Cardiac atrium fibroblast (primary cell): Measurements from ENCODE around the gene SYMPK. TPM values are rescaled to one million over a fixed set of nuclear protein-coding genes. Genes with fewer than 3 reads are reported as not detected.

Experiments
- total RNA-seq: library from RNA; depleted of rRNA; stranded (reverse); fragments of >200 nt; gene quantifications from 2 replicates; pipeline ENCODE4 v1.2.3, GENCODE V29; 2015

The SYMPK gene
- 30.7 and 33.9 TPM in 2 replicates for total RNA-seq

DNA sequence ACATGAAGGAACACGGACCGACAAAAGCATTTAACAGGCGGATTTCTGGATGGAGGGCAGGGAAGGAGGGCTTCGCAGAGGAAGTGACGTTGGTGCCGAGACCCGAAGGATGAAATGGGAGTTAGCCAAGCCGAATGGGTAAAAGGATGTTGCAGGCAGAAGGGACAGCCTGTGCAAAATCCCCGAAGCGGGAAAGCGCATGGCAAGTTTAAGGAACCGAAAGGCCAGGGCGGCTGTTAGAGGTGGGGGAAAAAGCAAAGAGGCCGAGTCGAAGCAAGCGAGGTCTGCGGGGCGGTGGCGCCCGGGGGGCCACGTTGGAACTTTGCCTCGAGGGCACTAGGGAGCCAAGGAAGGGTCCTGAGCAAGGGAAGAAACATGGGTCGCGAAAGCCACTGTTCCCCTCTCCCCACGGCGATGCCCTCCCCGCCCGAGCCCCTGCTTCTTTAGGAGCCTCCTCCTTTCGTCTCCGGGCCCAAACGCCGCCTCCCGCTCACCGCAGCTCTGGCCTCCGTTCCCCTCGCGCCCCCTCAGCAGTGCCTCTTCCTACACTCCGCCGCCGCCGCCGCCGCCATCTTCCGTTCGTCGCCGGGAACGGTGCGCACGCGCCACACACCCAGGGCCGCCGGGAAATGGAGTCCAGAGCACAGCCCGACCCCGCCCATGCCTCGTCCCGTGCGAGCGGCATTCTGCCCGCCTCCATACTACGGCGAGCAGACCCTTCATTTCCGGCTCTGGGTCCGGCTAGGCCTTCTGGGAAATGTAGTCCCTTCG, at the start of gene SYMPK:
Gene SYMPK, minus strand, starts transcription at position 584 of the 771 bp plus-strand sequence. CDS start 8,652 bp downstream, outside the sequence.

DNA sequence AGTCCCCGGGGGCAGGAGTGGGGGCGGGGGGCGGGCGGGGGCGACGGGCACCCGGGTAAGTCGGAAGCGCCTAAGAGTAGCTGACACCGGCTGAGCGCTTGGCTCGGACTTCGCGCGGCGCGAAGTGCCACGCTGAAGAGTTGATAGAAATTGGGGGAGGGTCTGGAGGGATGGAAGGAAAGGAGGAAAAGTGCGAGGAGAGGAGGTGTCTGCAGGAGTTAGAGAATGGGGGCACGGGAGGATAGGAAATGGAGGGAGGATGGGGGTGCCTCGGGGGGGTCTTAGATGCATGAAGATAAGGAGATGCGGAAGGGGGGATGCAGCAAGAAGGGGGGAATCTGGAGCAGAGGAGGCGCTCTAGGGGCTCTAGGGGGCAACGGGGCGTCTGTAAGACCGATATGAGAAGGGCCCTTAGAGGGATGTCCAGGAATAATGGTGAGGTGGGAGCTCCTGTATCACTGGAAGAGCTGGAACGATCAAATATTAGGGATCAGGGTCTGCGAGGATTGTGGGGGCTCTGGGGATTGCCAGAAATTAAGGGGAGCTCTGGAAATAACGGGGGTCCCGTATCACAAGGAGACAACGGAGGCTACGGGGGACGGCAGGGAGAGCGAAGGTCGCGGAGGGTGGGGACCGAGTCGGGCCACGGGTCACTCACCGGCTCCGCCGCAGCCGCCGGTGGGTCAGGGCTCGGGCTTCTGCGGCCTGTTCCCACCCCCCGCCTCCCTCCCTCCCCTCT, 39.1 kb upstream of the SYMPK start, which contains the start of gene MYPOP:
Gene MYPOP, minus strand, starts transcription at position 702 of the 739 bp plus-strand sequence. CDS start 840 bp downstream, outside the sequence.

DNA sequence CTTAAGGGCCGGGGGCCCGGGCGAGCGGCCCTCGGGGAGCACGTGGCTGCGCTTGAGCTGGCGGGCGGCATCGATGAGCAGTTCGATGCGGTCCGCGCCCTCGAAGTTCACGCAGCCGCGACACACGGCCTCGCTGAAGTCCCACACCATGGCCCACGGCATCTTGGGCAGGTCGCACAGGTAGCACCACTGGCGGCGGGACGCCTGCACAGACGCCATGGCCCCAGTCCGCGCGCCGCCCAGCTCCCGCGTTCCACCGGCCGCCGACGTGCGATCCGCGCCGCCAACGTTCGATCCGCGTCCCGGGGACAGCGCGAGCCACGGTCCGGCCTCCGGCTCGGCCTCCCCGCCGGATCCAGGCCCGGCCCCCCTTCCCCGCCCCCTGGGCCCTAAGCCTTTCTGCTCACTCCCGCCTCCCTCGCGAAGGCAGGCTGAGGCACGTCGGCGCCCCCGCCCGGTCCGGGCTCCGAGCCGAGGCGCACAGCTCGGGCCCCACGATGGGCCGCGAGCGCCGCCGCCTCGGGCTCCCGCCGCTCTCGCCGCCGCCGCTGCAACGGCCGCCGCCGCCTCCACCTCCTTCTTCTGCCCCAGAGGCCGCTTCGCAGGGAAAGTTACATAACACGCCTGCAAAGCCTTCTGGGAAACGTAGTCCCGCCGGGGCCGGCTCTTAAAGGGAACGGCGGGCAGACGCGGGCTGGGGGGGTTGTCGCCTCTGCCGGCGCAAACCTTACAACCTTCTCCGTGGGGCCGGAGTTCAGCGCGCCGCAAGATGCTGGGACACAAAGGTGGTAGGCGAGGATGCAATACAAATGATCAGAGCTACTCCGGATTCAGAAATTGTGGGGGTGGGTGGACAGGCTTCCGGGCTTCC, 22.8 kb upstream of the SYMPK start, which contains the start of gene IRF2BP1:
Gene IRF2BP1, minus strand, starts transcription at position 586 of the 871 bp plus-strand sequence. Its CDS starts 367 bp downstream, at position 219.

DNA sequence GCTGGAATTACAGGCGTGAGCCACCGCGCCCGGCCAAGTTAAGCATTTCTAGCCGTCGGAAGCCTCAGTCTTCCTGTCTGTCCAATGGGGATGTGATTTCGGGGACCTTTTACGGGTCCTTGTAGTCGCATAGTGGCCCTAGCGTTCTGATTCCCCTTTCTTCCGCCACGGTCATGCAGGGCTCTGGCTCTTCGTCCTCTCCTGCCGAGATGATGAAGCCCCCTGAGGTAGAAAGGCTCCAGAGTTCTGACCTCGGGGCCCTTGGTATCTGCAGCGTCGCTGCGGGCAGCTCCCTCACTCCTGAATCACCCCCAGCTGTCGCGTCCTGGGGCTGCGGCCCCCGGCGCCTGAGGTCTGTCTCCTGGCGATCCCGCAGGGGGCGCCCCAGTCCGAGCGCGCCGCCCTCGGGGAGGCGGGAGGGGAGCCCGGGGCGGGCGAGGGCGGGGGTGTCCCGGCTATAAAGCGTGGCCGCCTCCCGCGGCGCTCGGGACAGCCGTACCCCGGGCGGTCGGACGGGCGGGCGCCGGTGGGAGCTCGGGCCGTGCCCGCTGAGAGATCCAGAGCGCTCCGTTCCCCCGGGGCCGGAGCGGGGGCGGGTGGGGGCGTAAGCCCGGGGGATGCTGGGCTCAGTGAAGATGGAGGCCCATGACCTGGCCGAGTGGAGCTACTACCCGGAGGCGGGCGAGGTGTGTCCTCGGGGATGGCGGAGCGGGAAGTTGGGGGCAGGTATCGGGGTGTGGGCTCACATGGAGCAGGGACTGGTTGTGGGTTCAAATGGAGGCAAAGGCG, 1.1 kb upstream of the SYMPK start, which contains the start of gene FOXA3:
Gene FOXA3, plus strand, starts transcription at position 487 of the 789 bp plus-strand sequence. Its CDS starts 131 bp downstream, at position 618.

DNA sequence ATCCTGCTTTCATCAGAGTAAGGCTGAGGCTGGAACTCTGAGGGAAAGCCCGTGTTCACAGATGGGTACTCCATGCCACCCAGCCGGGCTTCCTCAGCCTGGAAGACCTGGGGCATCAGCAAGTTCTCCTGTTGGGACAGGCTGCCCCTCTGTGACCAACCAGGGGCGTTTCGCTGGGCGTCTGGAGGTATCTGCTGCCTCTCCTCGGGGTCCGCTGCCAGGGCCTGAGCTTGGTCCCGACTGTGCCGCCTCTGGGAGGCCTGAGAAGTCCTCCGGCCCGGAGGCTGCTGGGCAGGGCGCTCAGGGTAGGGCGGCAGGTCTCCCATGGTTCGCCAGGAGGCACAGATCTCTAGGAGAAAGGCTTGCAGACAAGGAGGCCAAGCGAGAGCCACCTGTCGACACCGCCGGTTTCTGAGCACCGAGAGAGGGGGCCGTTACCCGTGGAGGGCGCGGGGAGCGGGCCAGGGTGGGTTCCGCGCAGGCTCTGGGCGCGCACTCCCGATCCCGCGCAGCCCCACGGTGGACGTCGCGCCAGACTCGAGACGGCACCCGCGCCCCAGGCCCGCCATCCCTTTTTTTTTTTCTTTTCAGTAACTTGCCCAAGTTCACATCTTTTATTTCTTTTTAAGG, 48.0 kb downstream of the SYMPK start, which contains the start of gene RSPH6A:
Gene RSPH6A, minus strand, starts transcription at position 458 of the 630 bp plus-strand sequence. Its CDS starts 132 bp downstream, at position 326.

DNA sequence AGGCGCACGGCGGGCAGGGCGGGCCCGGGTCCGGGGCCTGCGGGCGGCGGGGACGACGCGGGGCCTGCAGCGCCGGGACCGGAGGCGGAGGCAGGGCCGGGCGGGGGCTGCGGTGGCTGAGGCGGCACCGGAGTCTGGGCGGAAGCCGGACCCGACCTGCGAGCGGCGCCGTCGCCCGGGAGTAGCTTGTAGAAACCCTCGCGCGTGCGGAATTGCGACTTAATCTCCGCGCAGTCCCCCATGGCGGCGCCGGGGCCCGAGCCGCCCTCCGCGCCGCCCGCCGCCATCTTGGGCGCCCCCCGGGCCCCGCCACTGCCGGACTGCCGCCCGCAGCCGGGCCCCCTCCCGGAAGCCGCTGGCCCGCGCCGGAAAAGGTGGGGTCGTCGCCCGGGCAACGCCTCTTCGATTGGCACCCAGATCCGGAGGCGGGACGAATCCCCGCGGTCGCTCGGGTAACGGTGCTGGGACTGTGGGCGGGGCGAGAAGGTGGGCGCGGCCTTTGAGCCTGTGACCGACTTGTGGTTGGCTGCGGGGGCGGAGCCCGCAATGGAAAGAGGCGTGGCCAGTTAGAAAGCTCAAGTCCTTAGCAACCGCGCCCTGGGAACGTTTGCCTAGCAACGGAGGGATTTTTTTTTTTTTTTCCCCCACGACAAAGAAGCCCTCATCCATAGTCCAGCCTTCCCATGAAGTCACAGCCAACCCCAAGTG, 70.3 kb downstream of the SYMPK start, which contains the start of gene DMWD:
Gene DMWD, minus strand, starts transcription at position 376 of the 708 bp plus-strand sequence. Its CDS starts 89 bp downstream, at position 287.

DNA sequence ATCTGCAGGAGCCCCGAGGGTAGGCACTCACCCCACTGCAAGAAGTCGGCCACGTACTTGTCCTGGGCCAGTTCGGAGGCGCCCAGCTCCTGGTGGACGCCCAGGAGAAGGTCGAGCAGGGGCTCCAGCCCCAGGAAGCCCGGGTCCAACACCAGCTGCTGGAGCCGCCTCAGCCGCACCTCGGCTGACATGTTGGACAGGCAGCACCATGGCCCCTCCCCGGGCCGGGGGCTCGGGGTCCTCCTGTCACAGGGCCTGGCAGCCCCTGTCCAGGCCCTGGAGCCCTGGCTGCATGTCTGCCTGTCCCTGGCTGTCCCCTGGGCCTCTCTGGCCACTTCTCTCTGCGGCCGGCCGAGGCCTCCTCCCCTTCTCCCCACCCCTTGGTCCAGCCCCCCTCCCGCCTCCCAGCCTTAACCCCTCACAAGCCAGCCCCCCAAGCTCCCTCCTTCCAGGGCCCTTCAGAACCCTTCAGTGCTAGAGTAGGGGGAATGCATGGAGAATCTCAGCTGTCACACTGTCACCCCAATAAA, 80.7 kb downstream of the SYMPK start, which contains the start of gene DMPK:
Gene DMPK, minus strand, starts transcription at position 329 of the 530 bp plus-strand sequence. Its CDS starts 138 bp downstream, at position 191.

DNA sequence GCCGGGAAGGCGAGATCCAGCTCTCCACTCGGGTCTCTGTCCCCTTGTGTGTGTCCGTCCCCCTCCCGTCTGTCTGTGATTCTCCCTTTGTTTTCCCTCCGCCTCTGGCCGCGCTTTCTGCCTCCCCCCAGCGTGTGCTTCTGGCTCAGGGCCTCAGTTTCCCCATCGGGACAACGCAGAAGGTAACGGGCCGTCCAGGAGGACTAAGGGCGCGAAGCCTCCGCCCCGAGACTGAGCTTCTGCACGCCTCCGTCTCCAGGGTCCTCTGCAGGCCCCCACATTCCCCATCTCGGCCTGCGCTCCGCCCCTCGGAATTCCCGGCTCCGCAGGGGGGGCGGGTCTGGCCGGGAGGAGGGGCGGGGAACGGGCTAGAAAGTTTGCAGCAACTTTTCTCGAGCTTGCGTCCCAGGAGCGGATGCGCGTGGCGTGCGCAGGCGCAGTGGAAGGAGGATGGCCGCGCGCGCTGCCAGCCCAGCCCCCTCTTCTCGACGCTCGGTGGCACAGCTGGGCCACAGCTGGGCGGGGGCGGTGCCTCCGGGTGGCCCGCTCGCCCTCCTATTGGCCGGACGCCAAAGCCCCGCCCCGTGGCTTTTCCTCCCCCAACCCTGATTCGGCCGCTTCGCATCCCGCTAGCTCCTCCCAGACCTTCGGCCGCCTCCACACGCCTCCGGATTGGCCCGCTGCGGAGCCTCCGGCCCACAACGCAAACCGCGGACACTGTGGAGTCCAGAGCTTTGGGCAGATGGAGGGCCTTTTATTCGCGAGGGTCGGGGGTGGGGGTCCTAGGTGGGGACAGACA, 93.8 kb downstream of the SYMPK start, which contains the start of gene SIX5:
Gene SIX5, minus strand, starts transcription at position 269 of the 799 bp plus-strand sequence. CDS start 408 bp downstream, outside the sequence.

Other genes starting within 250 kb of the SYMPK start
- gene EML2, start 223.8 kb downstream of the SYMPK start, total RNA-seq: 16.8 and 18.8 TPM in 2 replicates
- gene GIPR, start 194.9 kb downstream of the SYMPK start, total RNA-seq: under 0.01 and 0.49 TPM in 2 replicates
- gene SNRPD2, start 171.2 kb downstream of the SYMPK start, total RNA-seq: 260 and 275 TPM in 2 replicates
- 18.2 and 19.3 TPM in 2 replicates for gene QPCTL, start 170.5 kb downstream of the SYMPK start, total RNA-seq
- 7.1 and 8.1 TPM in 2 replicates for gene FBXO46, start 132.3 kb downstream of the SYMPK start, total RNA-seq
- gene MEIOSIN, start 129.7 kb downstream of the SYMPK start, total RNA-seq: not detected in 2 replicates
- 19.6 and 20.0 TPM in 2 replicates for gene SIX5, start 93.9 kb downstream of the SYMPK start, total RNA-seq
- 12.0 and 21.7 TPM in 2 replicates for gene DMPK, start 80.7 kb downstream of the SYMPK start, total RNA-seq
- gene DMWD, start 70.3 kb downstream of the SYMPK start, total RNA-seq: 25.1 and 30.5 TPM in 2 replicates
- gene RSPH6A, start 47.8 kb downstream of the SYMPK start, total RNA-seq: not detected in 2 replicates
- not detected in 2 replicates for gene FOXA3, start 1.2 kb upstream of the SYMPK start, total RNA-seq
- gene IRF2BP1, start 23.0 kb upstream of the SYMPK start, total RNA-seq: 24.0 and 28.4 TPM in 2 replicates
- gene MYPOP, start 39.5 kb upstream of the SYMPK start, total RNA-seq: 1.6 and 2.1 TPM in 2 replicates
- not detected in 2 replicates for gene NANOS2, start 51.6 kb upstream of the SYMPK start, total RNA-seq
- gene NOVA2, start 110.7 kb upstream of the SYMPK start, total RNA-seq: 0.32 and 0.90 TPM in 2 replicates
- gene CCDC61, start 132.3 kb upstream of the SYMPK start, total RNA-seq: 6.1 and 6.8 TPM in 2 replicates
- not detected in 2 replicates for gene PGLYRP1, start 159.9 kb upstream of the SYMPK start, total RNA-seq
- gene IGFL4, start 177.9 kb upstream of the SYMPK start, total RNA-seq: not detected in 2 replicates